HG03342 (cell line): ENCODE data around the gene PPP2R3C.
"Not testable (repeated sequence)": the region's sequence is repeated elsewhere in the genome, so short reads cannot be mapped to it uniquely, and the experiment has no call there.

Source experiments
- ATAC-seq: cut with Tn5 transposase; IDR thresholded peaks from one replicate; pipeline ENCODE4 v1.9.1; 2021; ENCODE audit warnings: mild to moderate bottlenecking, moderate library complexity; ENCODE audit not compliant: unreplicated experiment

PPP2R3C gene

DNA sequence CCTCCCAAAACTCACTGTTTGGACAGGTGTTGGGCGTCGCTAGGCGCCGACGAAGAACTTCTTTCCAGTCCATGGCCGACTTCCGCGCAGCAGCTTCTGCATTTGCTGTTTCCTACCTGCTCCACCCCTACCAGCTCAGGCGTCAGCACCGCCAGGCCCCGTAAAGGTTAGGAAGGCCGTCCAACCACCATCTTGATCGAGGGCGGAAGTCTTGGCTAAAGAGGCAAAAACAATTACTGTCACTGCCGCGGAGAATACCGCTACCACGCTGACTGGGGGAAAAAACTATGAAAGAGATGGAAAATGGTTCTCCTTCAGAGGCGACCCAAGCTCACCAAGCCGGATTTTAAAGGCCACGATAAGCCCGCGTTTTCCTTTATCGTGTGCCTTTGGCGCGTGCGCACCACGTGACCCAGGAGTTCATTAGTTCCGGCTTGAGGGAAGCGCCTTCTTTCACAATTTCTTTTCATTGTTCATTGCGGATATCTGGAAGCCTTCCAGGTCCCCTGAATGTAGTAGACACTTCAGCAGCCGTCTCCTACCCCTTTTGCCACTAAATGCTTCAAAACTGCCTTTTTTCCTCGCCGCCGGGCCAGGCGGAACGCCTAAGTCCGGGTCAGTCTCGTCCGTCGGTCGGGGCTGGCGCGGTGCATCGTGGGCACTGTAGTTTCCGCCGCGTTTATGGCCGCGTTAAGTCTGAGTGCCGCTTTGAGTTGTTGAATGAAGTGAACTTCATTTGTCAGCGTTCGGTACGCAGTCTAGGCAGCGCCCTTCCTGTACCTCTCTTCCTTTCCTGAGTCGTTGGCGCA lies at the start of gene PPP2R3C, which contains the start of gene PRORP:
PPP2R3C (minus strand) TSS at position 104 of the 809 bp plus-strand sequence; CDS start at position 73, 31 bp downstream.
PRORP (plus strand) TSS at position 666 of the 809 bp plus-strand sequence. CDS start 694 bp downstream, outside the sequence.
- peak; percentile 74 for ATAC-seq

DNA sequence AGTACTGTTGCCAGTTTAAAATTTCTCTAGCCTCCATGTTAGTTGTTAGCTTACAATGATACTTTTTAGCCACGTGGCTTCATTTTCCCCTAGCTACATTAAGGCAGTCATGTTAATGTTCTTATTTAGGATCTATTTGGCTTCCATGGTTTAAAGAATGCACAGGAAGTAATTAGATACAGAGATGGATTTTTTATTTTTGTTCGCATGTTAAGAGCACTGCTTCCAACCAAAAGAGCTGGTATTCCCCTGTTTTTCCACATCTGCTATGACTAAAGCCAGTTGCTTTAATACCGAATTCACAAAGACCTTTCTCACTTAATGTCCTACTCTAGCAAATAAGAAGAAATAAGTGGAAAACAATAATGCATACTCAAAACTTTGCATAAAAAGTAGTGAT lies 45.7 kb upstream of the PPP2R3C start:
- no peak for ATAC-seq

- no peak for ATAC-seq
Measured at GRCh38 chr14:35164849-35165248, 43.1 kb upstream of the PPP2R3C start.

DNA sequence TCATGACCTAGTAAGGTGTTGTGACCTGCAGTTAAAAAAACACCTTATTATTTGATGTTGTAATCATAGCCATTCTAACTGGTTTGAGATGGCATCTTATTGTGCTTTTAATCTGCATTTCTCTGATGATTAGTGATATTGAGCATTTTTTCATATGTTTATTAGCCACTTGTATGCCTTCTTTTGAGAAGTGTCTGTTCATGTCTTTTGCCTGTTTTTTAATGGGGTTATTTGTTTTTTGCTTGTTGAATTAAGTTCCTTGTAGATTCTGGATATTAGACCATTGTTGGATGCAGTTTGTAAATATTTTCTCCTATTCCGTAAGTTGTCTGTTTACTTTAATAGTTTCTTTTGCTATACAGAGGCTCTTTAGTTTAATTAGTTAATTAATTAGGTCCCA lies 41.6 kb upstream of the PPP2R3C start:
- ATAC-seq: no peak

DNA sequence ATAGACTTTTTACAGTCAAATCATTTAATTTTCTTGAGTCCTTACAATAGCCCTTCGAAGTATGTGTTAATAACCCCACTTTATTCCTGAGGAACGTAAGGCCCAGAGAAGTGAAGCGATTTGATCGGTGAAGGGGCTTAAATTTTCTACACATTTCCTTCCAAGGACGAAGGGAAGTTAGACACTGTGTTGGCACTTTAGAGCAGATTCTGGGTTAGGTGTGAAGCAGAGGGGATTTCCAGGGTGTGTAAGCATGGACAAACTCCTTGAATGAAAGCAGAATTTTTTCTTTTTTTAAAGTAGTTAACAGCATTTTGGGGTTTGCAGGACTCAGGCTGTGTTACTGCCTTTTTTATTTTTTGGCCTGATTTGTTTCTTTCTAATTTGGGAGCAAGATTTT lies 39.4 kb upstream of the PPP2R3C start:
- no peak for ATAC-seq

GRCh38 chr14:35159742-35160409 lies 38.1 kb upstream of the PPP2R3C start:
- peak; percentile 56 for ATAC-seq

- ATAC-seq: no peak
Measured at GRCh38 chr14:35158951-35159653, 37.3 kb upstream of the PPP2R3C start.

GRCh38 chr14:35158491-35158890 lies 36.7 kb upstream of the PPP2R3C start:
- no peak for ATAC-seq

DNA sequence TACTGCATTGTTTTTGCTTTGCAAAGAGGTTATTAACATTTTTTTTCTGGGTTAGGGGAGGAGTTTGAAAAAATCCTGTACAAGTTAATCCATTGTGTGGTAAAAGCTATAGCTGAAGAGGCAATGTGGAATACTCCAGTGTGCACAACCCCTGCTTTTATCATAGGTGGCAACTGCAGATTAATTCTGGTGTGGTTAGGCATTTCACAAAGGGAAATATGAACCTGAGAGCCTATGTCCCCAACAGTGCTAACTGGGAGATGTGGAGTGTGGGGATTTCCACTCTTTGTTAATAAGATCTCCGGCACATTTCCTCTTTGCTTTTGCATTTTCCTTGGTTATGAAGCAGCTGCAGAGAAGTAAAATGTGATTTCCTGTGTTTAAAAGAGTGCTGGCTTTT lies 34.2 kb upstream of the PPP2R3C start:
- no peak for ATAC-seq

DNA sequence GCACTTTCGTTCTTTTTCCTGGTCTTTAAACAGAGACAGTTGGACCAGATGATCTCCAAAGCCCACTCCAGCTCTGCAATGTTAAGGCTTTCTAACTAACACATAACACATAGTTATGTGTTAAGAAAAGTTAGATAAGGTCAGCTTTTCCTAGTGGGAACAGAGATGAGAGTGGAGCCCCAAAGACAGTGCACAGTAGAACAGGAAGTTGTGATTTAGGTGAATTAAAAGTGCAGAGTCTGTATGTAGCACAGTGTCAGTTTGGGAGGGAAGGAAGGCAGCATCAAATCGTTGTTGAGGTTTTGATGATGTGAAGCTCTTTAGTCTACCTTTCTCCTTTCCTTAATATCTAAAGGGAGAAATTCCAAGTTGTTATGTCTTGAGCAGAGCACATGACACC lies 32.2 kb upstream of the PPP2R3C start:
- ATAC-seq: no peak

DNA sequence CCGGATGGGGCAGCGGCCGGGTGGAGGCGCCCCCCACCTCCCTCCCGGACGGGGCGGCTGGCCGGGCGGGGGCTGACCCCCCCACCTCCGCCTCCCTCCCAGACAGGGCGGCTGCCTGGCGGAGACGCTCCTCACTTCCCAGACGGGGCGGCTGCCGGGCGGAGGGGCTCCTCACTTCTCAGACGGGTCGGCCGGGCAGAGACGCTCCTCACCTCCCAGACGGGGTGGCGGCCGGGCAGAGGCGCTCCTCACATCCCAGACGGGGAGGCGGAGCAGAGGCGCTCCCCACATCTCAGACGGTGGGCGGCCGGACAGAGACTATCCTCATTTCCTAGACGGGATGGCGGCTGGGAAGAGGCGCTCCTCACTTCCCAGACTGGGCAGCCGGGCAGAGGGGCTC lies 30.7 kb upstream of the PPP2R3C start:
- ATAC-seq: not testable (repeated sequence)

- ATAC-seq: no peak
Measured at GRCh38 chr14:35149239-35149638, 27.4 kb upstream of the PPP2R3C start.

DNA sequence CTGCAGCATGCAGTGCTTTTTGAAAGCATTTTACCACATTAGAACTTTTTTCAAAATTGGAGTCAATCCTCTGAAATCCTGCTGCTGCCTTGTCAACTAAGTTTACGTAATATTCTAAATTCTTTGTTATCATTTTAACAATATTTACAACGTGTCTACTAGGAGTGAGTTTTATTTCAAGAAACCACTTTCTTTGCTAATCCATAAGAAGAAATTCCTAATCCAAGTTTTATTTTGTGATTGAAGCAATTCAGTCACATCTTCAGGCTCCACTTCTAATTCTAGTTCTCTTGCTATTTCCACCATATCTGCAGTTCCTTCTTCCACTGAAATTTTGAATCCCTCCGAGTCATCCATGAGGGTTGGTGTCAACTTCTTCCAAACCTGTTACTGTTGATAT lies 25.9 kb upstream of the PPP2R3C start:
- ATAC-seq: no peak

DNA sequence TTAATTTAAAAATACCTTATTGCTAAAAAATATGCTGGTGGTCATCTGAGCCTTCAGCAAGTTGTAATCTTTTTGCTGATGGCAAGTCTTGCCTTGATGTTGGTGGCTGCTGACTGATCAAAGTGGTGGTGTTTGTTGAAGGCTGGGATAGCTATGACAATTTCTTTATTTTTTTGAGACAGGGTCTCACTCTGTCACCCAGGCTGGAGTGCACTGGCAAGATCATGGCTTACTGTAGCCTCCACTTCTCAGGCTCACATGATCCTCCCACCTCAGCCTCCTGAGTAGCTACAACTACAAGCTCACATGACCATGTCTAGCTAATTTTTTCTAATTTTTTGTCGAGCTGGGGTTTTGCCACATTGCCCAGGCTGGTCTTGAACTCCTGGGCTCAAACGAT lies 25.4 kb upstream of the PPP2R3C start:
- ATAC-seq: no peak

DNA sequence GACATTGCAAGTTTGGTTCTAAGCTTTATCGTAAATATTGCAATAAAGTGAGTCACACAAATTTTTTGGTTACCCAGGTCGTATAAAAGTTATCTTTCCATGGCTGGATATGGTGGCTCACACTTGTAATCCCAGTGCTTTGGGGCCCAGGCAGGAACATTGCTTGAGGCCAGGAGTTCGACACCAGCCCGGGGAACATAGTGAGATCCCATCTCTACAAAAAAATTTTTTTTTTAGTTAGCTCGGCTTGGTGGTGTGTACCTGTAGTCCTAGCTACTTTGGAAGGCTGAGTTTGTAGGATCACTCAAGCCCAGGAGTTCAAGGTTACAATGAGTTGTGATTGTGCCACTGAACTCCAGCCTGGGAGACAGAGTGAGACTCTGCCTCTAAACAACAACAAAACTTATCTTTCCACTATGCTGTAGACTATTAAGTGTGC lies 24.9 kb upstream of the PPP2R3C start:
- ATAC-seq: no peak

GRCh38 chr14:35144029-35144428 lies 22.2 kb upstream of the PPP2R3C start:
- no peak for ATAC-seq

DNA sequence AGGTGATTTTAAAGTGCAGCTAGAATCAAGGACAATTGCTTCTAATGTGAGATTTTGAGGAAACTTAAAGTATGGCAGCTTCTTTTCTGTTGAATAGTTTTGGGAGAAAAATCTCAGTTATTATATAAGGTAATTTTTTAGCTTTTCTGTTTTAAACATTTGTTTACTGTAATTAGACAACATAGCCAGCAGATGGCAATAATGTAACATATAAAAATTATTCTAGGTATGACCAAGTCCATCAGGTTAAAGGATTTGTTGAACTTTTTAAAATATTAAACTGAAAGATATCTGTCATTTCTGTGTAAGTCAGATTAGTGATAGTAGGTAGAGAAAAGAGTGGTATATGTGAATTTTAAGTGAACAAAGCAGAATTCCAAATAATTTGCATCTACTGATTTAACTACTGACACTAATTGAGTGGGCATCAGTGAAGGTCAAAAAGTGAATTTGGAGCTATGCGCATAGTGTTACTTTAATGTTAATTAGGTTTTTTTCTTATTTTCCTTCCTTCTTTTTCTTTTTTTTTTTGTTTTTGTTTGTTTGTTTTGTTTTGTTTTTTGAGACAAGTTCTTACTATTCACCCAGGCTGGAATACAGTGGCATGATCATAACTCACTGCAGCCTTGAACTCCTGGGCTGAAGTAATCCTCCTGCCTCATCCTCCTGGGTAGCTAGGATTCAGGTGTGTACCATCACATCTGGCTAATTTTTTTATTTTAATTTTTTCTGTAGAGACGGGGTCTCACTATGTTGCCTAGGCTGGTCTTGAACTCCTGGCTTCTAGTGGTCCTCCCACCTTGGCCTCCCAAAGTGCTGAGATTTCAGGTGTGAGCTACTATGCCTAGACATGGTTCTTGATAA lies 19.2 kb upstream of the PPP2R3C start:
- ATAC-seq: no peak

GRCh38 chr14:35138585-35138984 lies 16.8 kb upstream of the PPP2R3C start:
- ATAC-seq: no peak

- ATAC-seq: no peak
Measured at GRCh38 chr14:35134329-35135123, 12.7 kb upstream of the PPP2R3C start.
